ENCODE measurements around the gene ABCA4. TPM values are rescaled to one million over a fixed set of nuclear protein-coding genes. Genes with fewer than 3 reads are reported as not detected.

The ABCA4 gene
- total and polyA plus RNA-seq, 2 of the 8 experiments (the other 6 are each of a cell fraction or from before 2014, with no cell fraction given), result 0.06 TPM; not detected in 1

GRCh38 chr1:93965888-93966287, 155.1 kb downstream of the ABCA4 start:
- Histone ChIP-seq H3K23me2 (ENCODE audit: low read depth, low read length) (no peaks in the 10 kb centered on the region; the same call in 1 of the 2 replicates), H3K27me3 (replicated peaks in 1 of 4; ENCODE audit: control insufficient read depth in 3 of 4, extremely low read depth in 1 of 4, insufficient read depth in 3 of 4, low read length in 3 of 4) (no peaks in the 10 kb centered on the region), H2AFZ (ENCODE audit: low read length) (no peak overlapping the region), H3K23ac (ENCODE audit: insufficient read length) (no peak overlapping the region), H2BK20ac (ENCODE audit: low read length) (no peak overlapping the region), H3K79me1 (ENCODE audit: low read depth, low read length) (no peaks in the 10 kb centered on the region), H3K18ac (ENCODE audit: extremely low read depth, low read length) (no peak overlapping the region), H3K56ac (replicated peaks; ENCODE audit: insufficient read length, low read depth, low read length) (no peak overlapping the region), H2BK15ac (ENCODE audit: low read length) (no peak overlapping the region), H4K5ac (ENCODE audit: insufficient read length, low read depth, low read length) (no peak overlapping the region), H2BK120ac (replicated peaks; ENCODE audit: low read depth, low read length) (no peak overlapping the region), H3K27ac (ENCODE audit: low read depth, low read length) (no peak overlapping the region), H3K4ac (replicated peaks; ENCODE audit: insufficient read length, low read depth, low read length) (no peak overlapping the region), H3K4me3 (ENCODE audit: extremely low read depth in 1 of 4, insufficient read depth in 2 of 4, low read depth in 3 of 4, low read length in 4 of 4) (no peak overlapping the region), H4K91ac (replicated peaks; ENCODE audit: insufficient read length, low read length) (no peak overlapping the region), H4K20me1 (replicated peaks in 1 of 2; ENCODE audit: control insufficient read depth in 1 of 2, insufficient read depth in 2 of 2, low read length in 2 of 2) (no peaks in the 10 kb centered on the region), H2BK12ac (ENCODE audit: low read depth, low read length) (no peak overlapping the region), H3K36me3 (ENCODE audit: control insufficient read depth in 2 of 4, insufficient read depth in 4 of 4, low read length in 3 of 4) (no peaks in the 10 kb centered on the region), H3K14ac (ENCODE audit: insufficient read length) (no peak overlapping the region), H3K79me2 (ENCODE audit: control insufficient read depth in 1 of 2, insufficient read depth in 2 of 2, low read length in 2 of 2) (no peaks in the 10 kb centered on the region), H3K9me3 (ENCODE audit: insufficient read depth in 2 of 2, low read depth in 1 of 2, low read length in 1 of 2) (no peaks in the 10 kb centered on the region), H3K4me1 (replicated peaks in 1 of 4; ENCODE audit: control insufficient read depth in 3 of 4, insufficient read depth in 4 of 4, low read length in 3 of 4) (no peaks in the 10 kb centered on the region), H4K8ac (ENCODE audit: extremely low read depth, insufficient read depth, low read length) (no peak overlapping the region), H2BK5ac (ENCODE audit: low read depth, low read length) (no peak overlapping the region), H2AK5ac (ENCODE audit: low read depth, low read length) (no peak overlapping the region), H3K9ac (replicated peaks in 1 of 4; ENCODE audit: extremely low read depth in 1 of 4, low read depth in 3 of 4, low read length in 3 of 4) (no peak overlapping the region), H3K4me2 (ENCODE audit: insufficient read depth in 1 of 2, low read depth in 2 of 2, low read length in 2 of 2) (no peak overlapping the region)
- FAIRE-seq (no peak), DNase-seq (ENCODE audit: low read depth in 1 of 2, low spot score in 2 of 2) (no peak)
- TF ChIP-seq, protein P1, sequence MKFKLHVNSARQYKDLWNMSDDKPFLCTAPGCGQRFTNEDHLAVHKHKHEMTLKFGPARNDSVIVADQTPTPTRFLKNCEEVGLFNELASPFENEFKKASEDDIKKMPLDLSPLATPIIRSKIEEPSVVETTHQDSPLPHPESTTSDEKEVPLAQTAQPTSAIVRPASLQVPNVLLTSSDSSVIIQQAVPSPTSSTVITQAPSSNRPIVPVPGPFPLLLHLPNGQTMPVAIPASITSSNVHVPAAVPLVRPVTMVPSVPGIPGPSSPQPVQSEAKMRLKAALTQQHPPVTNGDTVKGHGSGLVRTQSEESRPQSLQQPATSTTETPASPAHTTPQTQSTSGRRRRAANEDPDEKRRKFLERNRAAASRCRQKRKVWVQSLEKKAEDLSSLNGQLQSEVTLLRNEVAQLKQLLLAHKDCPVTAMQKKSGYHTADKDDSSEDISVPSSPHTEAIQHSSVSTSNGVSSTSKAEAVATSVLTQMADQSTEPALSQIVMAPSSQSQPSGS (IDR thresholded peaks at IDR 0.05; ENCODE audit: low read length), result no peak
- 89% methylated on average over 2 of the region's 2 CpGs; no CpG with 5 or more reads in 1 of the 2 experiments for WGBS, 2 experiments (ENCODE audit: extremely low coverage in 1 of 2, insufficient coverage in 1 of 2, insufficient read length in 1 of 2, insufficient replicate concordance in 2 of 2, low coverage in 1 of 2, low lambda C conversion rate in 2 of 2, missing lambda C conversion rate in 1 of 2)
- ChIA-PET CTCF (ENCODE audit: partially characterized antibody) (interaction anchor here (8.2 kb wide), 1 partner anchor 12 kb away, joined by 66 read pairs; no protein-coding TSS in a partner anchor), POLR2A (ENCODE audit: partially characterized antibody) (no interaction called here)
